NCI-H2107 treated with DMSO at 0.1 percent for 48 hours (cell line): ENCODE data around the gene RALY.
A peak's percentile ranks its signal among the peaks of the same experiment; 100 is the strongest.

Source experiments
- DNase-seq: peaks from one replicate; lab custom pipeline; 2025; ENCODE audit not compliant: unreplicated experiment; lab: John Stamatoyannopoulos, UW

RALY gene

DNA sequence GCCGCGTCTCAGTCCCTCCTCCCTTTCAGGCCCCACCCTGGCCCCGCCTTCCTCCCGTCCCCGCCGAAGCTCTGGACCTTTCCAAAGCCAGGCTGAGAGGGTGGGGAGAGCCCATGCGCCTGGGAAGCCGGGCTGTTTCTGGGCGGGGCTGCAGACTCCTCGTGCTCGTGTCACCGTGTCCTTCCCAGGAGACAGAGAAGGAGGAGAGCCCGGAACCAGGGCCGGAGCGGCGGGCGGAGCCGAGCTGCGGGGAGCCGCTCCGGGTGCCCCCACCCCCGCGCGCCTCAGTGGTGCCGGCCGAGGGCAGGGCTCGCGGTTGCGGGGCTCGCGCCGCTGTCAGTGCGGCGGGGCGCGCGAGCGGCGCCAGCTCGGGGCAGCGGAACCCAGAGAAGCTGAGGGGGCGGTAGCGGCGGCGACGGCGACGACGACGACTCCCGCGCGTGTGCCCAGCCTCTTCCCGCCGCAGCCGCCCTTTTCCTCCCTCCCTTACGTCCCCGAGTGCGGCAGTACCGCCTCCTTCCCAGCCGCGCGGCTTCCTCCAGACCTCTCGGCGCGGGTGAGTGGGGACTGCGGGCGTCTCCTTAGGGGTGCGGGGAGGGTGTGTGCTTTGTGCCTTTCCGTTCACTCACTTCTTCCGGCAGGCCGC lies at the start of gene RALY:
RALY (plus strand) TSS at position 336 of the 646 bp plus-strand sequence. CDS start 78,164 bp downstream, outside the sequence.
- peak; percentile 26 for DNase-seq

DNA sequence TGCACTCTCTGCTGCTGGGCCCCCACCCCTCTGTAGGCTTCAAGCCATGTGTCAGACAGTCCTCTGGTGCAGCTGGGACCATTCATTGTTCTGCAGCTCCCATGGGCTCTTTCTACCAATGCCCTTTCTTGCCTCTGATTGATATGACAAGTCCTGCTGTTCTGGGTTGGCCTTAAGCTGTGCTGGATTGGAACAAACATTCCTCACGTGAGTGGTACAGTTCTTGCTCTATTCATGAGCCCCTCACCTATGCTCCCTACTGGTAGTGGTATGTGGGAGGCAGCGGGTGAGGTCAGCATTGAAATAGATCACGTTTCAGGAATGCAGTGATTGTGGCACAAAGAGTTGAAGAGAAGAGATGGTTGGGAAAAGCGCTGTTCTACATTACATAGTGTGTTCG lies 48.8 kb upstream of the RALY start:
- no peak for DNase-seq

DNA sequence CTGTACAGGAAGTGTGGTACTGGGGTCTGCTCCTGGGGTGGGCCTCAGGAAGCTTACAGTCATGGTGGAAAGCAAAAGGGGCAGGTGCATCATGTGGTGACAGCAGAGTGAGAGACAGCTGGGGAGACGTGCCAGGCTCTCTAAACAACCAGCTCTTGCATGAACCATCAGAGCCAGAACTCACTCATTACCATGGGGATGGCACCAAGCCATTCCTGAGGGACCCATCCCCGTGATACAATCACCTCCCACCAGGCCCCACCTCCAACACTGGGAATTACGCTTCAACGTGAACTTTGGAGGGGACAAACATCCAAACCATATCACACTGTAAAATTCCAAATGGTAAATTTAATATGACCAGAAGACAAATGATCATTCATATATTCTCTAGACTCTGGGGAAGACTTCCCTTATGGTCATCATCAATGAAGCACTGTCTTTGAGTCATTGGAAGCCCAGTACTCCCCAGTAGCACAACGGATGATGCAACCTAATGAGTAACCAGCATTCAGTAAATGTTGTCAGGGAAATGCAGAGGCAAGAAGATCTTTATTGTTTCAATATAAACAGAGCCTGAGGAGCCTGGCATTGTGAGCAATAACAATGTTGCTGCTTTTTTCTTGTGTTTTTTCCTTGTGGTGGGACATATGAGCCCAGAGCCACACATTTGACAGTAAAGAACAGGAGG lies 48.2 kb upstream of the RALY start:
- DNase-seq: no peak

- DNase-seq: no peak
Observed at GRCh38 chr20:33947709-33948295, 45.9 kb upstream of the RALY start.

GRCh38 chr20:33948480-33948879 lies 45.2 kb upstream of the RALY start:
- DNase-seq: no peak

DNA sequence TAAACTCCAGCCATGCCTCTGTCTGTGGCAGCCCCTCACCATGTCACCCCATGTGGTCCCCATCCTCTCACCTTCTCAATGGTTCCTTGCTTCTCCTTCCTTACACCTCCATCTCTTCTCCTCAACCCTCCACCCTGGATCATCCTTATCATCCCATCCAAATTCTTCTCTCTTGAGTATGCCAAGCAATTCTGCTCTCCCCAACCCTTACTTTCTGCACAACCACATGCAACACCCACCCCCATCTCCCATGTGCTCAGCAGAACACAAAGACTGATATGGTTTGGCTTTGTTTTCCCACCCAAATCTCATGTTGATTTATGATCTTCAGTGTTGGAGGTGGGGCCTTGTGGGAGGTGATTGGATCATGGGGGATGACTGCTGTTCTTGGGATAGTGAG lies 42.5 kb upstream of the RALY start:
- DNase-seq: no peak

GRCh38 chr20:33954504-33954903 lies 39.2 kb upstream of the RALY start:
- no peak for DNase-seq

DNA sequence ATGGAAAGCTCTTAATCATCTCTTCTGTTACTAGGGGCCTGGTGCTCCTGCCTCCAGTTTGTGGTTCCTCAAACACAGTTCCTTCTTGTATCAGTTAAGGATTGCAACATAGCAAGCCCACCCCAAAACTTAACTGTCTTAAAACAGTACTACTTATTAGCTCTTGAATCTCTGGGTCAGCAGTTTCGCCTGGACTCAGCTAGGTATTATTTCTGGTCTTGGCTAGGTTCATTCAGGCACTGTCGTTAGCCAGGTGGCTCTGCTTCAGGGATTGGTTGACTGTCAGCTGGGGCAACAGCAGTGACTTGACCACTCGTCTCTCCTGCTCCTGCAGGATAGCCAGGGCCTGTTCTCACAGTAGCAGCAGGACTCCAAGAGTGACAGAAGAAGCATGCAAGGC lies 30.0 kb upstream of the RALY start:
- no peak for DNase-seq

- no peak for DNase-seq
Observed at GRCh38 chr20:33964441-33964840, 29.3 kb upstream of the RALY start.

DNA sequence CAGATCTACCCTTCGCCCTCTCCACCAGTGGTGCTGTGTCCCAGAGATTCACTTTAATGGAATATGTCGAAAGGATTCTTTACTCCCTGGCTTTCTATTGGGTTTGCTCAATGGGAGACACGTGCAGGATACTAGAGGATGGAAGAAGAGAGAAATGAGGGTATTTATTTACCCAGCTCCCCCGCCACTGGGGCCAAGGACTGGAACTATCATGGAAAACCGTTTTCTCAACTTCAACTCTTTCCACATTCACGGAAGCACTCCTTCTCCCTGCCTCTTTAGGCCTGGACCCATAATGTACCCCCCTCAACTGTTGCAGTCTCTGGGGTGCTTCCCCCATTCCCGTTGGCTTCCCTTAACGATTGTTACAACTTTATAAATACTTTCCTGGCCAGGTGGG lies 26.6 kb upstream of the RALY start:
- DNase-seq: no peak

DNA sequence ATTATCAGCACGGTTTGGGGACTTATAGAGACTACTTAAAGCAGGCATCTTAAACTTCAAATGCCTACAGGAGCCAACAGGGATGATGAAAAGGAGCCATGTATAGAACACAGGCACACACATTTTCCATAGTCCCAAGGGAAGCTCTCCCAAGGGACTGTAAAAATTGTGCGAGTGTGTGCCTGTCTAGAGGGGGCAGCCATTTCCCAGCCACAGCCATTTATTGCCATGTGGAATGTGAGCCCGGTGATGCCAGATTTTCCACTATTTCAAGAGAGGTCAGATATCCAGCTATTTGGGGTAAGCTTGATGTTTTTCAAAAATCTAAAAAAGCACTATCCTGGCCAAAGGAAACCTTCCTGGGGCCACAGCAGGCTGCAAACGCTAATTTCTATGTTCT lies 24.1 kb upstream of the RALY start:
- DNase-seq: no peak

GRCh38 chr20:33970229-33970628 lies 23.5 kb upstream of the RALY start:
- DNase-seq: no peak

- no peak for DNase-seq
Observed at GRCh38 chr20:33971147-33971975, 22.4 kb upstream of the RALY start.

DNA sequence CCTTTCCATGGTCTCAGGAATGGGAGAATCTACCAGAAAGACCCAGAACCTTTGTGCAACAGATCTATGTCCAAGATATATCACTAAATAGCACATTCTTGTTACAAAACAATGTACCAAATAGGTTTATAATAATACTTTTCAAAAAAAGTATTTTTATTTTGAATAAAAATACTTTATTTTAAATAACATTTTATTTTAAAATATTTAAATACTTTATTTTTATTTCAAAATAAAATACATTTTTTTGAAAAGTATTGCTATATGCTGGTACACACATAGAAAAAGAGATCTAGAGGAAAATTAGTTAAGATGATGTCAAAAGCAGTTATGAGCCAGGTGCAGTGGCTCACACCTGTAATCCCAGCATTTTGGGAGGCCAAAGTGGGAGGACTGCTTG lies 16.8 kb upstream of the RALY start:
- no peak for DNase-seq

DNA sequence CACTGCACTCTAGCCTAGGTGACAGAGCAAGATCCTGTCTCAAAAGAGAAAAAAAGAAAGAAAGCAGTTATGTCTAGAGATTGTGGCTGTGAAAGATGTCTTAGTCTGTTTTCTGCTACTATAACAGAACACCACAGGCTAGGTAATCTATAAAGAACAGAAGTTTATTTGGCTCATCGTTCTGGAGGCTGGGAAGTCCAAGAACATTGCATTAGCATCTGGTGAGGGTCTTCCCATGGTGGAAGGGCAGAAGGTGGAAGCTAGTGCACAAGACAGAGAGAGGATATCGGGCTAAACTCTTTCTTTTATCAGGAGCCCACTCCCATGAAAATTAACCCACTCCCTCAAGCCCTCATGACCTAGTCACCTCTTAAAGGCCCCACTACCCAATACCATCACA lies 16.2 kb upstream of the RALY start:
- no peak for DNase-seq

DNA sequence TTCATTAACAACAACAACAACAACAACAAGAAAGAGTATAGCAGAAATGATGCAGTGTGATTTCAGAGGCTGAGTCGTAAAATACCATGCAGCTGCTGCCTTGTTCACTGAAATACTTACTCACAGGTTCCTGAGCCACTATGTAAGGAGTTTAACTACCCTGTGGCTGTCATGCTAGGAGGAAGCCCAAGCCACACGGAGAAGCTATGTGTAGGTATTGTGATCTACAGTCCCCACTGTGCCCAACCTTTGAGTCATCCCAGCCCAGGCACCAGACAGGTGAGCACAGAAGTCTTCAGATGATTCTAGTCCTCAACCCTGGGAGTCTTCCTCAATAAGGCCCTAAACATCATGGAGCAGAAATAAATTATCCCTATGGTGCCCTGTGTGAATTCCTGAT lies 14.6 kb upstream of the RALY start:
- no peak for DNase-seq

GRCh38 chr20:33981347-33981746 lies 12.4 kb upstream of the RALY start:
- DNase-seq: no peak

DNA sequence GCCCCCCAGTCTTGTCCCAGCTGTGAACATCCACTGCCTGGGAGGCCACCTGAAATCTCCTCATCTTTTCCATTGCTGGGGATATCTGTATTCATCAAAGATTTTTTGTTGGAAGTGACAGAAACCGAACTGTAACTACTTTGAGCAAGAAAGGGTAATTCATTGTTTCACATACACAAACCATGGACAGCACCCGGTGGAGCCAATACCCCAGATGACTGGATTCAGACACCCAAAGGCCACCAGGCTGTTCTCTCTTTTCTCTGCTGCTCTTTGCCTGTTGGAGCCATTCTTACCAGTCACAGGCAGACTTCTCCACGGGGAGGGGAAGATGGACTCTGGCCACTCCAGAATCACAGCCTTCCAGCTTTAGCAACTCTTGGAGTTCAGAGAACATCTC lies 11.7 kb upstream of the RALY start:
- no peak for DNase-seq

DNA sequence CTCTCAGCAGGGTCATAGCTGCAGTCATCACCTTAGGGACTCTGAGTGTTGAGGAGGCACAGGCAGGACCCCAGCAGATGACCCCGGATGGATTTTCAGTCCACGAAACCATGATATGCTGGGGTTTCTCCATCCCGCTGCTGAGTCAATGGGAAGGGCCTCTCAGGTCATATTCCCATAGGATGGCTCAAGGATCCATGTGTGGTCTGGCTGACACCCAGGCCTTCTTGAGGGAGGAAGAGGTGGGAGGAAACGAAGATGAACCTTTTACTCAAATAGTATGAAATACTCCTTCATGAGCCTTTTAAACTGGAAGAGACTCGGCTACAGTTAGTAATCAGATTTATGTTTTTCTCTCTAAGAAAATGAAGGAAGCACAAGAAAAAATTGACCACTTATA lies 10.3 kb upstream of the RALY start:
- no peak for DNase-seq

DNA sequence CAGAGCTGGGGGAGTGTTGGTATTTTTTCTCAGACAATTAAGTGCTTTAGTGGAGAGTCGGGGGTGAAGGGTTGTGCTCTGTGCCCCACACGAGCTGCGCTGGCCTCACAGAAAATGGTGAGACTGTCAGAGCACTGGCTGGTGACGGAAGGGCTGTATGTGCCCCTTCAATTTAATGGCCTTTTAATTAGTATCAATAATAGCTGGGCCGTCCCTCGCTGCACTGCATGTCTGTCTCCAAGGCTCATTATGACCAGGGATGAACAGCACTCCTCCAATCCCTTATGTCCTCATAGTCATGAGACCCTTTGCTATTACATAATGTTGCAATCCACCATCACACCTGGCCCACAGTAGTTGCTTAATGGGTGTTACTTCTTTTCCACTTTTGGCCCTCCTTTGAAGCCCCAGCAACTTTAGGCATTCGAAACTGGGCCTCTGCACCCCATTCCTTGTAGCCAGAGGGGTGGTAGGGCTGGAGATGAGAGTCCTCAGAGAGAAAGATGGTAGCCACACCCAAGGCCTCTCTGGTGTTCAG lies 9.5 kb upstream of the RALY start:
- no peak for DNase-seq

- DNase-seq: no peak
Observed at GRCh38 chr20:33985280-33985679, 8.4 kb upstream of the RALY start.
